ENCODE results near the gene STEEP1. TPM values are rescaled to one million over a fixed set of nuclear protein-coding genes. Genes with fewer than 3 reads are reported as not detected.

The STEEP1 gene
- total and polyA plus RNA-seq, 4 donors, result 16.7 to 25.9 (median 18.3) TPM

- no peak for DNase-seq
- intact Hi-C loops (cut with DNase I), result no loop called here
- Histone ChIP-seq H3K4me1 (ENCODE audit: control insufficient read depth in 1 of 2, insufficient read depth in 2 of 2, low read length in 2 of 2) (no peaks in the 10 kb centered on the region), H3K4me3 (ENCODE audit: low read length in 2 of 2) (no peak overlapping the region), H3K36me3 (ENCODE audit: control insufficient read depth in 1 of 2, insufficient read depth in 2 of 2, low read length in 1 of 2) (no peaks in the 10 kb centered on the region), H3K27ac (ENCODE audit: low read depth in 1 of 2, low read length in 2 of 2) (no peak overlapping the region), H3K27me3 (ENCODE audit: control insufficient read depth in 1 of 2, insufficient read depth in 2 of 2, low read length in 1 of 2) (no peaks in the 10 kb centered on the region), H3K9me3 (ENCODE audit: control insufficient read depth, low read length) (no peaks in the 10 kb centered on the region)
- no peak for ATAC-seq (ENCODE audit: low FRiP score)
- 90 to 94% methylated on average over 5 of the region's 5 CpGs for WGBS, 2 donors
These were observed 24.6 kb upstream of the STEEP1 start for GRCh38 chrX:119589810-119590209.

- no peaks in the 10 kb centered on the region for H3K36me3 ChIP-seq (ENCODE audit: control insufficient read depth in 1 of 2, insufficient read depth in 2 of 2, low read length in 1 of 2)
- intact Hi-C loops (cut with DNase I), result no loop called here
- no peak overlapping the region for H3K4me3 ChIP-seq (ENCODE audit: low read length in 2 of 2)
- 40 to 45% methylated on average over 2 of the region's 2 CpGs for WGBS, 2 donors
- no peaks in the 10 kb centered on the region for H3K27me3 ChIP-seq (ENCODE audit: control insufficient read depth in 1 of 2, insufficient read depth in 2 of 2, low read length in 1 of 2)
- no peak for ATAC-seq (ENCODE audit: low FRiP score)
- no peaks in the 10 kb centered on the region for H3K9me3 ChIP-seq (ENCODE audit: control insufficient read depth, low read length)
- no peak for DNase-seq
- no peaks in the 10 kb centered on the region for H3K4me1 ChIP-seq (ENCODE audit: control insufficient read depth in 1 of 2, insufficient read depth in 2 of 2, low read length in 2 of 2)
- H3K27ac ChIP-seq (ENCODE audit: low read depth in 1 of 2, low read length in 2 of 2), result no peak overlapping the region
These were observed 18.3 kb upstream of the STEEP1 start for GRCh38 chrX:119583431-119584059.

DNA sequence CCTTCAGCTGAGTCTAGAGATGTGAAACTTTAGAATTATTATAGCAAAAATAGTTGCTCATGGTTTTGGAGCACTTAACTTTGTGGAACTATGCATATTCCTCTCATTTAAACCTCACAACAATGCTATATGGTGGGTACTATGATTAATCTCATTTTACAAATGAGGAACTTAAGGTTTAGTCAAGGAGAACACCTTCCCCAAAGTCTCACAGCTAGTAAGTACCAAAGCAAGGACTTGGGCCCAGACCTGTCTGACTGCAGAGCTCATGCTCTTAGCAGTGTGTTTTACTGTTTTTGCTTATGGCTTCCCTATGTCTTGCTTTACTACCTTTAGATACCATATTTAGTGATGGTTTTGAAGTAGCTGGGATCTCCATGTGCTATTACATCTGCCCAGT lies 14.2 kb upstream of the STEEP1 start:
- Histone ChIP-seq H3K4me1 (ENCODE audit: control insufficient read depth in 1 of 2, insufficient read depth in 2 of 2, low read length in 2 of 2) (no peaks in the 10 kb centered on the region), H3K27me3 (ENCODE audit: control insufficient read depth in 1 of 2, insufficient read depth in 2 of 2, low read length in 1 of 2) (no peaks in the 10 kb centered on the region), H3K4me3 (ENCODE audit: low read length in 2 of 2) (no peak overlapping the region), H3K36me3 (ENCODE audit: control insufficient read depth in 1 of 2, insufficient read depth in 2 of 2, low read length in 1 of 2) (no peaks in the 10 kb centered on the region), H3K9me3 (ENCODE audit: control insufficient read depth, low read length) (no peaks in the 10 kb centered on the region), H3K27ac (ENCODE audit: low read depth in 1 of 2, low read length in 2 of 2) (no peak overlapping the region)
- DNase-seq, result no peak
- intact Hi-C loops (cut with DNase I), result no loop called here
- no peak for ATAC-seq (ENCODE audit: low FRiP score)

- intact Hi-C loops (cut with DNase I), result loop anchor here in 1 of 2 donors (2.0 kb wide), 1 partner anchor 30 kb away; no protein-coding TSS in a partner anchor
- WGBS, 2 donors, result 1 to 24% methylated on average over 75 to 86 of the region's 86 CpGs
- Histone ChIP-seq H3K4me1 (ENCODE audit: control insufficient read depth in 1 of 2, insufficient read depth in 2 of 2, low read length in 2 of 2) (no peaks in the 10 kb centered on the region), H3K27me3 (ENCODE audit: control insufficient read depth in 1 of 2, insufficient read depth in 2 of 2, low read length in 1 of 2) (no peaks in the 10 kb centered on the region), H3K9me3 (ENCODE audit: control insufficient read depth, low read length) (no peaks in the 10 kb centered on the region), H3K36me3 (ENCODE audit: control insufficient read depth in 1 of 2, insufficient read depth in 2 of 2, low read length in 1 of 2) (no peaks in the 10 kb centered on the region), H3K27ac (ENCODE audit: low read depth in 1 of 2, low read length in 2 of 2) (peak within 1 kb of the TSS; percentile 16 to 68), H3K4me3 (ENCODE audit: low read length in 2 of 2) (peak within 1 kb of the TSS; percentile 49 to 75)
- ATAC-seq (ENCODE audit: low FRiP score), result peak; percentile 96
- peak; percentile 94 to 95 for DNase-seq
These were observed 9.4 kb upstream of the STEEP1 start, which contains the start of gene UBE2A for GRCh38 chrX:119574394-119575266. TSS of gene UBE2A (plus strand) at chrX:119574563. CDS start at chrX:119574712, 149 bp downstream.

DNA sequence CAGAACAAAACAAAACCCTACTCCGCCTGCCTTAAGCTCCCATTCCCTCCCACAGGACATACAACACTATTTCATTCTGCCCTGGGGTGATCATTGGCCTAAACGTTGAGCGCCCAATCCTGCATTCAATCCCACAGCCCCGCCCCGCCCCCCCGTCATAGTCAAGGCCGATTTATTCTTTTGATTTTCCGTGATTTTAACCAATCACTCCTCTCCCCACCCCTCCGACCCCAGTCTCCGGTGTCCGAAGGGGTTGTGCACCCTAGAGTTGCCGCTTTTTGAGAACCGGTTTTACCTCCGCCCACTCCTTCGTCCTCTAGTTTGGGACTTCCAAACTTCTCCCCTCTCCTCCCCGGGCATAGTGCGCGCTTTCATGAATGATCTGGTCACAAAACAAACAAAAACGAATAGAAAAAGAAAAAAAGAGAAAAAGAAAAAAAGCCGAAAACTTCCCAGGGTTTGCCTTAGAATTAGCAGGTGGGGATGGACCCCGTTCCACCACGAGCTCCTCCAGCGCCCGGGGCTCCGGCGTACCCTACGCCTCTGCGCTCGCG lies 8.7 kb upstream of the STEEP1 start:
- Histone ChIP-seq H3K9me3 (ENCODE audit: control insufficient read depth, low read length) (no peaks in the 10 kb centered on the region), H3K27me3 (ENCODE audit: control insufficient read depth in 1 of 2, insufficient read depth in 2 of 2, low read length in 1 of 2) (no peaks in the 10 kb centered on the region), H3K27ac (ENCODE audit: low read depth in 1 of 2, low read length in 2 of 2) (peak overlapping the region in 1 of 2 donors; percentile 66), H3K4me1 (ENCODE audit: control insufficient read depth in 1 of 2, insufficient read depth in 2 of 2, low read length in 2 of 2) (no peaks in the 10 kb centered on the region), H3K4me3 (ENCODE audit: low read length in 2 of 2) (peak overlapping the region; percentile 21 to 49), H3K36me3 (ENCODE audit: control insufficient read depth in 1 of 2, insufficient read depth in 2 of 2, low read length in 1 of 2) (no peaks in the 10 kb centered on the region)
- WGBS, 2 donors, result 0 to 27% methylated on average over 30 of the region's 30 CpGs
- ATAC-seq (ENCODE audit: low FRiP score) (peak; percentile 23), DNase-seq (peak in 1 of 2 donors; percentile 65)
- intact Hi-C loops (cut with DNase I), result loop anchor here in 1 of 2 donors (2.0 kb wide), 1 partner anchor 31 kb away; no protein-coding TSS in a partner anchor

DNA sequence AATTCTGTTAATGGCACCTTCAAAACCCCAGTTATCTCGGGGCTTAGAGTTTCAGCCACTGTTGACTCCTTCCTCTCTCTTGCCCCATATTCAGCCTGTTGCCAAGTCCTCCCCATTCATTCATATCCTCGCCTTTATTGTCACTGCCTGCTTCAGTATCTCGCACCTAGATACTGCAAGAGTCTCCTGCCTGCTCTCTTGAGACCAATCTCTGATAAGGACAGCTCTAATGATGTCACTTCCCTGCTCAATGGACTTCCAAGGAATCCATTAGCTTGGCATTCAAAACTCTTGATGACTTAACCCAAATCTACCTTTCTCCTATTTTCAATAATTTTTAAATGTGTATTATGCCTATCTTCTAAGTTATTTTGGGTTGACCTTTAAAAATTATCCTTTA lies 8.0 kb upstream of the STEEP1 start:
- no peak for ATAC-seq (ENCODE audit: low FRiP score)
- H3K9me3 ChIP-seq (ENCODE audit: control insufficient read depth, low read length), result no peaks in the 10 kb centered on the region
- no peak overlapping the region for H3K27ac ChIP-seq (ENCODE audit: low read depth in 1 of 2, low read length in 2 of 2)
- WGBS, 2 donors, result 21 to 30% methylated on average over 3 of the region's 3 CpGs
- DNase-seq, result no peak
- no peaks in the 10 kb centered on the region for H3K27me3 ChIP-seq (ENCODE audit: control insufficient read depth in 1 of 2, insufficient read depth in 2 of 2, low read length in 1 of 2)
- H3K36me3 ChIP-seq (ENCODE audit: control insufficient read depth in 1 of 2, insufficient read depth in 2 of 2, low read length in 1 of 2), result no peaks in the 10 kb centered on the region
- H3K4me1 ChIP-seq (ENCODE audit: control insufficient read depth in 1 of 2, insufficient read depth in 2 of 2, low read length in 2 of 2), result no peaks in the 10 kb centered on the region
- intact Hi-C loops (cut with DNase I), result no loop called here
- H3K4me3 ChIP-seq (ENCODE audit: low read length in 2 of 2), result peak overlapping the region in 1 of 2 donors; percentile 49

- ATAC-seq (ENCODE audit: low FRiP score), result no peak
- H3K4me3 ChIP-seq (ENCODE audit: low read length in 2 of 2), result no peak overlapping the region
- DNase-seq, result no peak
- no peak overlapping the region for H3K27ac ChIP-seq (ENCODE audit: low read depth in 1 of 2, low read length in 2 of 2)
- intact Hi-C loops (cut with DNase I), result no loop called here
- H3K4me1 ChIP-seq (ENCODE audit: control insufficient read depth in 1 of 2, insufficient read depth in 2 of 2, low read length in 2 of 2), result no peaks in the 10 kb centered on the region
- no peaks in the 10 kb centered on the region for H3K9me3 ChIP-seq (ENCODE audit: control insufficient read depth, low read length)
- H3K27me3 ChIP-seq (ENCODE audit: control insufficient read depth in 1 of 2, insufficient read depth in 2 of 2, low read length in 1 of 2), result no peaks in the 10 kb centered on the region
- H3K36me3 ChIP-seq (ENCODE audit: control insufficient read depth in 1 of 2, insufficient read depth in 2 of 2, low read length in 1 of 2), result no peaks in the 10 kb centered on the region
- 83 to 87% methylated on average over 6 of the region's 6 CpGs for WGBS, 2 donors
These were observed 5.2 kb upstream of the STEEP1 start for GRCh38 chrX:119570351-119570835.

- Histone ChIP-seq H3K4me1 (ENCODE audit: control insufficient read depth in 1 of 2, insufficient read depth in 2 of 2, low read length in 2 of 2) (no peaks in the 10 kb centered on the region), H3K27me3 (ENCODE audit: control insufficient read depth in 1 of 2, insufficient read depth in 2 of 2, low read length in 1 of 2) (no peaks in the 10 kb centered on the region), H3K4me3 (ENCODE audit: low read length in 2 of 2) (no peak overlapping the region), H3K9me3 (ENCODE audit: control insufficient read depth, low read length) (no peaks in the 10 kb centered on the region), H3K27ac (ENCODE audit: low read depth in 1 of 2, low read length in 2 of 2) (no peak overlapping the region), H3K36me3 (ENCODE audit: control insufficient read depth in 1 of 2, insufficient read depth in 2 of 2, low read length in 1 of 2) (no peaks in the 10 kb centered on the region)
- ATAC-seq (ENCODE audit: low FRiP score) (no peak), DNase-seq (no peak)
- intact Hi-C loops (cut with DNase I), result no loop called here
- whole genome bisulfite sequencing, 2 donors, result 73 to 95% methylated on average over 3 of the region's 3 CpGs
These were observed 12.7 kb downstream of the STEEP1 start for GRCh38 chrX:119552508-119552907.

Measured in aorta (tissue), 5 donors.